Tibial artery (tissue), 4 donors: ENCODE results near the gene RPS21.

Experiments
- DNase-seq, 2 donors: peaks; one replicate each; pipeline ENCODE4 v3.0.0-alpha.2; 2019
- H3K27ac ChIP-seq, 2 donors: fragments of 200-600 bp; sonication (generic) in 1 of 2; 1 replicate in 1 of 2; 2 replicates in 1 of 2; pipeline ENCODE4 v1.5.1; 2018 to 2019; ENCODE audit warnings: mild to moderate bottlenecking in 1 of 2
- H3K27me3 ChIP-seq, 2 donors: fragments of 200-600 bp; sonication (generic) in 1 of 2; one replicate each; pipeline versions ENCODE4 v1.5.1 to v1.6.0; 2016 to 2019
- H3K36me3 ChIP-seq, 3 donors: fragments of 200-600 bp; sonication (generic) in 2 of 3; one replicate each; pipeline ENCODE4 v1.5.1; 2016 to 2019; ENCODE audit warnings: mild to moderate bottlenecking in 2 of 3
- H3K4me1 ChIP-seq, 4 donors: fragments of 200-600 bp; sonication (generic) in 2 of 4; 1 replicate in 3 of 4; 2 replicates in 1 of 4; pipeline ENCODE4 v1.5.1; 2016 to 2019
- H3K4me3 ChIP-seq, 2 donors: fragments of 200-600 bp; sonication (generic) in 1 of 2; 1 replicate in 1 of 2; 2 replicates in 1 of 2; pipeline ENCODE4 v1.5.1; 2018 to 2019; ENCODE audit warnings: mild to moderate bottlenecking in 2 of 2
- H3K9me3 ChIP-seq, 3 donors: fragments of 200-600 bp; sonication (generic) in 1 of 3; one replicate each; pipeline ENCODE4 v1.5.1; 2016 to 2019
- CTCF ChIP-seq, 2 experiments: fragments of 200-600 bp in 1 of 2; fragments of 450-650 bp in 1 of 2; IDR thresholded peaks; one replicate each; pipeline ENCODE4 v1.5.1; 2017 to 2019; ENCODE audit warnings: antibody characterized with exemption in 2 of 2, mild to moderate bottlenecking in 1 of 2, moderate library complexity in 1 of 2
- intact Hi-C: fragments of 100-400 bp; cut with DNase I; formaldehyde crosslinking; loops from one replicate; pipeline ENCODE4 v1.15.0; 2023; ENCODE audit warnings: low total_unique reads

RPS21 gene

GRCh38 chr20:62409086-62409853 lies 22.4 kb downstream of the RPS21 start:
- no peaks in the 10 kb centered on the region for H3K36me3 ChIP-seq
- no peak overlapping the region for H3K4me3 ChIP-seq
- peaks cover 0 to 36% of the 10 kb centered on the region in 2 donors for H3K27me3 ChIP-seq
- no peak for TF ChIP-seq CTCF (IDR thresholded peaks at IDR 0.05)
- no peak overlapping the region for H3K27ac ChIP-seq
- H3K9me3 ChIP-seq = no peaks in the 10 kb centered on the region
- peaks cover 0 to 62% (median 31%) of the 10 kb centered on the region in 4 donors for H3K4me1 ChIP-seq
- DNase-seq = no peak
- intact Hi-C loops = no loop called here

GRCh38 chr20:62409931-62410745 lies 23.2 kb downstream of the RPS21 start:
- Histone ChIP-seq H3K9me3 (no peaks in the 10 kb centered on the region), H3K36me3 (no peaks in the 10 kb centered on the region), H3K27ac (no peak overlapping the region), H3K4me1 (peaks cover 0 to 55% (median 27%) of the 10 kb centered on the region in 4 donors), H3K4me3 (no peak overlapping the region), H3K27me3 (peaks cover 0 to 42% of the 10 kb centered on the region in 2 donors)
- no peak for DNase-seq
- intact Hi-C loops = loop anchor here (5.0 kb wide), 1 partner anchor 382 kb away; no protein-coding TSS in a partner anchor
- TF ChIP-seq CTCF (IDR thresholded peaks at IDR 0.05) = no peak

DNA sequence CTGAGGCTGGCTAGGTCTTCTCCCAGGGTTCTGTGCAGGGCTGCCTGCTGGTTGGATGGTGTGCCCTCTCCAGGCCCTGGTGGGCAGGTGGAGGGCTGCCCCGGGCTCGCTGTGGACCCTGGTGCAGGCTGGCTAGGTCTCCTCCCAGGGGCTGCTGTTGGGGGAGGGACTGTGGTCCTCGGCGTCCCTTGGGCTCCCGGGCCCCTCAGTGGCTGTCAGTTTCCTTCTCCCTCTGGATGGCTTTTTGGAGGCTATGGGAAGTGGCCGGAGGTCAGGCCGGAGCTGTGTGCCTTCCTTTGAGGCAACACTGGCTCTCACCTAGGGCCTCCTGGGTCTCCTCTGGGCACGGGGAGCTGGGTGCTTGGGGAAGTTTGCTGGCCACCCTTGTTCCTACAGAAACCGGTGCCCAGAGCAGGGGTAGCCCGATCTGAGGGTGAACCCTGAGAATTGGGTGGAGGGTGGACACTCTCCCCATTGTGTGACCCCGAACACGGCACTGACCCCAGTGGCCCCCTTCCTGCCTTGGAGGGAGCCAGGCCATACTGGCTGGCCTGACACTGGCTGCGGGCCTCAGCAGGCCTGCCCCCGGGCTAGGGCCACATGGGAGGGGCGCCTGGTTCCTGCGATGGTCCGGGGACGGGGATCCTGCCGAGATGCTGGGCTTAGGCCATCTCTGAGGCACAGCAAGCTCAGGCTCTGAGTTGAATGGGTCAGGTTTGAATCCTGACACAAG lies 24.0 kb downstream of the RPS21 start:
- no peak for DNase-seq

DNA sequence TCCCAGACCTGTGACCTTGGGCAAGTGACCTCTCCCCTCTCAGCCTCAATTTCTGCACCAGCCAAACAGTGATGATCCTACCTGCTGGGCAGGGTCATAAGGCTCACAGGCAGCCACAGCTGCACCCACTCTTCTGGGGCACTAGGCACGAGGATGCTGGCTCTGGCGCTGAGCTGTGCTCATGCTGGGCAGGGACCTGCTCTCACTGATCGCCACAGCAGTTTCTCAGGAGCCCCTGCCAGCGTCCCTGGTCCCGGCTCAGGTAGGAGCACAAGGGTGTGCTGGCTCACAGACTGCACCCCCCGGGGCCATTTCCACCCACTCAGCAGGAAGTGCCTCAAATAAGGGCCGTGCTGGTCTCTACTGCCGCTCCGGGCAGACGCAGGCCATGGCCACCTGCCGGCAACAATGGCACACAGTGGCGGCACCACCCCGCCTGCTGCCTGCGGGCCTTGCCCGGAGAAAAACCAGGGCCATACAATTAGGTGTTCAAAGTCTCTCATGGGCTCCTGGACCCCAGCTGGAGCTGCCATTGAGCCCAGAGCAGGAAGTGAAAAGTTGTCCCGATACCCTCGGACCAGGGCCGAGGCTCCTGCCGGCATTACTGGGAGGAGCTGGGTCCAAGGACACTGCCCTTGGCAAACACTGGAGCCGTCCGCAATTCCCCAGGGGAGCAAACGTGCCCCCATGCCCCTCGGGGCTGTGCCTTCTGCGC lies 24.7 kb downstream of the RPS21 start:
- peaks cover 0 to 40% (median 12%) of the 10 kb centered on the region in 4 donors for H3K4me1 ChIP-seq
- no peaks in the 10 kb centered on the region for H3K9me3 ChIP-seq
- no peak for DNase-seq
- intact Hi-C loops = loop anchor here (5.0 kb wide), 1 partner anchor 381 kb away; no protein-coding TSS in a partner anchor
- H3K4me3 ChIP-seq = no peak overlapping the region
- no peaks in the 10 kb centered on the region for H3K36me3 ChIP-seq
- no peak overlapping the region for H3K27ac ChIP-seq
- TF ChIP-seq CTCF (IDR thresholded peaks at IDR 0.05) = no peak
- H3K27me3 ChIP-seq = peaks cover 0 to 57% of the 10 kb centered on the region in 2 donors

More for the DNA sequence above, 24.0 kb downstream of the RPS21 start:
- Histone ChIP-seq H3K4me3 (no peak overlapping the region), H3K9me3 (no peaks in the 10 kb centered on the region), H3K4me1 (peaks cover 0 to 47% (median 19%) of the 10 kb centered on the region in 4 donors), H3K36me3 (no peaks in the 10 kb centered on the region), H3K27me3 (peaks cover 0 to 50% of the 10 kb centered on the region in 2 donors), H3K27ac (no peak overlapping the region)
- intact Hi-C loops = loop anchor here (5.0 kb wide), 1 partner anchor 381 kb away; no protein-coding TSS in a partner anchor
- no peak for TF ChIP-seq CTCF (IDR thresholded peaks at IDR 0.05)
